Loucy (cell line): ENCODE measurements around the gene PPP2R3B.

Source experiments
- EZH2phosphoT487 ChIP-seq: fragments of 200-600 bp; IDR thresholded peaks from 2 replicates; pipeline ENCODE4 v1.6.1; 2018; ENCODE audit warnings: antibody characterized with exemption, mild to moderate bottlenecking, moderate library complexity, borderline replicate concordance
- TF ChIP-seq, protein P1 (sequence below): fragments of 200-600 bp; sonication (generic); conservative IDR thresholded peaks from 2 replicates; pipeline ENCODE4 v1.5.1; 2014; ENCODE audit warnings: mild to moderate bottlenecking, antibody characterized with exemption, low read length

GRCh38 chrX:332916-333610 lies 53.6 kb downstream of the PPP2R3B start:
- TF ChIP-seq, protein P1, sequence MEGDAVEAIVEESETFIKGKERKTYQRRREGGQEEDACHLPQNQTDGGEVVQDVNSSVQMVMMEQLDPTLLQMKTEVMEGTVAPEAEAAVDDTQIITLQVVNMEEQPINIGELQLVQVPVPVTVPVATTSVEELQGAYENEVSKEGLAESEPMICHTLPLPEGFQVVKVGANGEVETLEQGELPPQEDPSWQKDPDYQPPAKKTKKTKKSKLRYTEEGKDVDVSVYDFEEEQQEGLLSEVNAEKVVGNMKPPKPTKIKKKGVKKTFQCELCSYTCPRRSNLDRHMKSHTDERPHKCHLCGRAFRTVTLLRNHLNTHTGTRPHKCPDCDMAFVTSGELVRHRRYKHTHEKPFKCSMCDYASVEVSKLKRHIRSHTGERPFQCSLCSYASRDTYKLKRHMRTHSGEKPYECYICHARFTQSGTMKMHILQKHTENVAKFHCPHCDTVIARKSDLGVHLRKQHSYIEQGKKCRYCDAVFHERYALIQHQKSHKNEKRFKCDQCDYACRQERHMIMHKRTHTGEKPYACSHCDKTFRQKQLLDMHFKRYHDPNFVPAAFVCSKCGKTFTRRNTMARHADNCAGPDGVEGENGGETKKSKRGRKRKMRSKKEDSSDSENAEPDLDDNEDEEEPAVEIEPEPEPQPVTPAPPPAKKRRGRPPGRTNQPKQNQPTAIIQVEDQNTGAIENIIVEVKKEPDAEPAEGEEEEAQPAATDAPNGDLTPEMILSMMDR, result no peak
- no peak for TF ChIP-seq EZH2phosphoT487
